T47D (cell line): ENCODE results near the gene PMP22.
A peak's percentile ranks its signal among the peaks of the same experiment; 100 is the strongest.
"Not testable (repeated sequence)": the region's sequence is repeated elsewhere in the genome, so short reads cannot be mapped to it uniquely, and the experiment has no call there.

Experiments
- DNase-seq, 2 experiments: peaks; one replicate each; pipeline versions ENCODE4 v3.0.0 to v3.0.0-alpha.2; 2011 to 2012; ENCODE audit warnings: low read depth in 1 of 2, low spot score in 1 of 2
- JUND ChIP-seq: IDR thresholded peaks from 2 replicates; pipeline ENCODE4 v1.6.1; 2012; ENCODE audit warnings: low read depth
- in situ Hi-C: cut with HindIII; loops from 2 replicates; pipeline ENCODE4 v1.10.0; 2016; ENCODE audit warnings: low sequenced_read_pairs, low pct_unique_long_range_greater_than_20kb

The PMP22 gene

GRCh38 chr17:15213381-15214087 lies 51.6 kb downstream of the PMP22 start:
- no peak for TF ChIP-seq JUND
- in situ Hi-C loops, result no loop called here
- peak in 1 of 2 experiments; percentile 41 for DNase-seq

- TF ChIP-seq JUND, result no peak
- in situ Hi-C loops, result no loop called here
- DNase-seq, result no peak
These were observed 54.9 kb downstream of the PMP22 start for GRCh38 chr17:15210247-15210646.

- in situ Hi-C loops, DNase-seq: not testable (repeated sequence)
These were observed 62.1 kb downstream of the PMP22 start for GRCh38 chr17:15203062-15203461.

GRCh38 chr17:15200574-15200973 lies 64.6 kb downstream of the PMP22 start:
- DNase-seq, in situ Hi-C loops: not testable (repeated sequence)

- in situ Hi-C loops, result no loop called here
- no peak for DNase-seq
- no peak for TF ChIP-seq JUND
These were observed 67.9 kb downstream of the PMP22 start for GRCh38 chr17:15197229-15197628.

GRCh38 chr17:15194859-15195277 lies 70.3 kb downstream of the PMP22 start:
- in situ Hi-C loops, result no loop called here
- TF ChIP-seq JUND, result no peak
- DNase-seq, result no peak

- no peak for DNase-seq
- in situ Hi-C loops, result no loop called here
- no peak for TF ChIP-seq JUND
These were observed 79.5 kb downstream of the PMP22 start for GRCh38 chr17:15185625-15185991.

- DNase-seq, result no peak
- in situ Hi-C loops, result no loop called here
- TF ChIP-seq JUND, result no peak
These were observed 80.1 kb downstream of the PMP22 start for GRCh38 chr17:15184872-15185624.

GRCh38 chr17:15181816-15182215 lies 83.3 kb downstream of the PMP22 start:
- in situ Hi-C loops, result no loop called here
- DNase-seq, result no peak
- no peak for TF ChIP-seq JUND

- in situ Hi-C loops, result no loop called here
- DNase-seq, result no peak
- no peak for TF ChIP-seq JUND
These were observed 83.8 kb downstream of the PMP22 start for GRCh38 chr17:15181333-15181732.

- no peak for TF ChIP-seq JUND
- no peak for DNase-seq
- in situ Hi-C loops, result no loop called here
These were observed 85.0 kb downstream of the PMP22 start for GRCh38 chr17:15180121-15180561.
